NT2/D1 (cell line): Measurements from ENCODE around the gene LRRC9.
"Not testable (repeated sequence)": the region's sequence is repeated elsewhere in the genome, so short reads cannot be mapped to it uniquely, and the experiment has no call there.

ENCODE experiments used
- DNase-seq: peaks from one replicate; pipeline ENCODE4 v3.0.0-alpha.2; 2011; ENCODE audit warnings: low read depth, low spot score
- H3K27me3 ChIP-seq: 2 replicates; pipeline ENCODE4 v1.6.0; 2011; ENCODE audit warnings: mild to moderate bottlenecking; ENCODE audit not compliant: insufficient read length, insufficient read depth
- H3K36me3 ChIP-seq: 2 replicates; pipeline ENCODE4 v1.6.1; 2011; ENCODE audit warnings: mild to moderate bottlenecking, low read length, mixed read lengths; ENCODE audit not compliant: insufficient read depth, insufficient read length
- H3K4me1 ChIP-seq: 2 replicates; pipeline ENCODE4 v1.5.1; 2011; ENCODE audit not compliant: insufficient read depth, insufficient read length
- H3K4me3 ChIP-seq: 2 replicates; pipeline ENCODE4 v1.5.1; 2011; ENCODE audit warnings: low read depth; ENCODE audit not compliant: insufficient read length
- H3K9ac ChIP-seq: 2 replicates; pipeline ENCODE4 v1.6.0; 2011; ENCODE audit warnings: low read depth; ENCODE audit not compliant: insufficient read length
- H3K9me3 ChIP-seq: 2 replicates; pipeline ENCODE4 v1.5.1; 2011; ENCODE audit warnings: mild to moderate bottlenecking, low read length; ENCODE audit not compliant: insufficient read depth
- SUZ12 ChIP-seq: IDR thresholded peaks from 2 replicates; pipeline ENCODE4 v1.6.1; 2011; ENCODE audit not compliant: insufficient read length, insufficient read depth; ENCODE audit errors: extremely low read depth
- YY1 ChIP-seq: IDR thresholded peaks from 2 replicates; pipeline ENCODE4 v1.6.1; 2011; ENCODE audit not compliant: insufficient read length, insufficient read depth
- ZNF274 ChIP-seq: IDR thresholded peaks from 2 replicates; pipeline ENCODE4 v1.6.1; 2011; ENCODE audit warnings: mild to moderate bottlenecking, low read depth, low read length

Gene LRRC9

DNA sequence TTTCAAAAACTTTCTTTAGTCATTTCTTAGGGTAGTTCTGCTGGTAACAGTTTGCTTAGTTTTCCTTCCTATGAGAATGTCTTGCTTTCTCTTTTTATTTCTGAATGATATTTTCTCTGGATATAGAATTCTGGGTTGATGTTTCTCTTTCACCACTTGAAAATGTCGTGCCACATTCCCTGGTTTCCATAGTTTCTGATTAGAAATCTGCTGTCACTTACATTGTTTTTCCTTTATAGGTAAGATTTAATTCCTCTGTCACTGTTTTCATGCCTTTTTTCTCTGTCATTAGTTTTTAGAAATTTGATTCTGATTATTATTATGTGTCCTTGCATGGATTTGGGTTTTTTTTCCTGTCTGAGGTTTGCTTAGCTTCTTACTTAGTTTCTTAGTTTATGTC is 94.5 kb downstream of the LRRC9 start:
- no peak overlapping the region for H3K9ac ChIP-seq
- H3K4me1 ChIP-seq: no peaks in the 10 kb centered on the region
- H3K4me3 ChIP-seq: no peak overlapping the region
- peaks cover 10% of the 10 kb centered on the region; the same call in 1 of the 2 replicates for H3K9me3 ChIP-seq
- no peaks in the 10 kb centered on the region for H3K36me3 ChIP-seq
- no peak for DNase-seq
- no peaks in the 10 kb centered on the region for H3K27me3 ChIP-seq
- no peak for TF ChIP-seq ZNF274
- TF ChIP-seq SUZ12: no peak
- no peak for TF ChIP-seq YY1

DNA sequence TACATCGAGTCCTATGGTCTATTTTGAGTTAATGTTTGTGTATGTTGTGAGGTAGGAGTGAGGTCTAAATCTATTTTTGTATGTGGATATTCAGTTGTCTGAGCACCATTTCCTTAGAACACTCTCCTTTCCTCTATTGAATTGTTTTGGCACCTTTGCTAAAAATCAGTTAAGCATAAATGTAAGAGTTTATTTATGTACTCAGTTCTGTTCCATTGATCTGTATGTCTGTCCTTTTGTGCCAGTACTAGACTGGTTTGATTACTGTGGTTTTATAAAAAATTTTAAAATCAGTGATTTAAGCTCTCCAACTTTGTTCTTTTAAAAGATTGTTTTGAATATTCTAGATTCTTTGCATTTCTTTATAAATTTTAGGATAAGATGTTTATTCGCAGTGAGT is 101.7 kb downstream of the LRRC9 start:
- DNase-seq: no peak

DNA sequence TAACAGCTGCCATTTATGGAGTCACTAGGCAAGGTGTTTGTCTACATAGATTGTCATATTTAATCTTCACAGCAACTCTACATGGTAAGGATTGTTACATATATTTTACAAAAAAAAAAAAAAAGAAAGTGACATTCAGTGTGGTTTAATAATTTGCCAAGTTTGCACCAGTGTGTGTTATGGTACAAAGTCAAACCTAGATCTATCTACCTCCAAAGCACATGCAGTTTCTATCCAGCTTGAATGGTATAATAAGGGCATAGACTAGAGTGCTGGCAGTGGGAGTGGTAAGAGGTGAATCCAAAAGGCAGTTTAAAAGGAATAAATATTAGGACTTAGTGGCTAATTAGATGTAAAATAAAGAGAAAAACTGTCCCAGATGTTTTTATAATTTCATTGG is 105.6 kb downstream of the LRRC9 start:
- TF ChIP-seq ZNF274: no peak
- no peak for TF ChIP-seq YY1
- no peak for TF ChIP-seq SUZ12

More for the DNA sequence above, 101.7 kb downstream of the LRRC9 start:
- Histone ChIP-seq H3K9ac (no peak overlapping the region), H3K4me3 (no peak overlapping the region), H3K27me3 (no peaks in the 10 kb centered on the region), H3K4me1 (no peaks in the 10 kb centered on the region), H3K9me3 (no peaks in the 10 kb centered on the region), H3K36me3 (no peaks in the 10 kb centered on the region)
- TF ChIP-seq SUZ12: no peak

DNA sequence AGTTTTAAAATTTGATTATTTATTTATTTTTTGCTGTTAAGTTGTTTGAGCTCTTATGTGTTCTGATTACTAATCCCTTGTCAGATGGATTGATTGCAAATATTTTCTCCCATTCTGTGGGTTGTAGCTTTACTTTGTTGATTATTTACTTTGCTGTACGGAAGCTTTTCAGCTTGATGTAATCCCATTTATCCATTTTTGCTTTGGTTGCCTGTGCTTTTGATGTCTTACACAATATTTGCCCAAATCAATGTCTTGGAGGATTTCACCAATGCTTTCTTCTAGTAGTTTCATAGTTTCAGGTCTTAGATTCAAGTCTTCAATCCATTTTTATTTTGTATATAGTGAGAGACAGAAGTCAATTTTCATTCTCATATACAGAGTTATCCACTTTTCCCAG is 115.2 kb downstream of the LRRC9 start:
- H3K4me1 ChIP-seq: no peaks in the 10 kb centered on the region
- no peak overlapping the region for H3K4me3 ChIP-seq
- no peak overlapping the region for H3K9ac ChIP-seq
- H3K27me3 ChIP-seq: no peaks in the 10 kb centered on the region
- no peaks in the 10 kb centered on the region for H3K36me3 ChIP-seq
- H3K9me3 ChIP-seq: no peaks in the 10 kb centered on the region
- DNase-seq: no peak
- TF ChIP-seq SUZ12 (no peak), ZNF274 (no peak), YY1 (no peak)

More for the DNA sequence above, 105.6 kb downstream of the LRRC9 start:
- no peak for DNase-seq
- Histone ChIP-seq H3K27me3 (no peaks in the 10 kb centered on the region), H3K9me3 (no peaks in the 10 kb centered on the region), H3K9ac (no peak overlapping the region), H3K36me3 (no peaks in the 10 kb centered on the region), H3K4me3 (no peak overlapping the region), H3K4me1 (no peaks in the 10 kb centered on the region)

DNA sequence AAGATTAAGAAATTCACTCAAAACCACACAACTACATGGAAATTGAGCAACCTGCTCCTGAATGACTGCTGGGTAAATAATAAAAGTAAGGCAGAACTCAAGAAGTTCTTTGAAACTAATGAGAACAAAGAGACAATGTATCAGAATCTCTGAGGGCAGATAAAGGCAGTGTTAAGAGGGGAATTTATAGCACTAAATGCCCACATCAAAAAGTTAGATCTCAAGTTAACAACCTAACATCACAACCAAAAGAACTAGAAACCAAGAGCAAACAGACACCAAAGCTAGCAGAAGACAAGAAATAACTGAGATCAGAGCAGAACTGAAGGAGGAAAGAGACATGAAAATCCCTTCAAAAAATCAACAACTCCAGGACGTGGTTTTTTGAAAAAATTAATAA is 128.0 kb downstream of the LRRC9 start:
- H3K36me3 ChIP-seq, H3K4me3 ChIP-seq, H3K9me3 ChIP-seq, H3K9ac ChIP-seq, DNase-seq, H3K27me3 ChIP-seq, H3K4me1 ChIP-seq: not testable (repeated sequence)

DNA sequence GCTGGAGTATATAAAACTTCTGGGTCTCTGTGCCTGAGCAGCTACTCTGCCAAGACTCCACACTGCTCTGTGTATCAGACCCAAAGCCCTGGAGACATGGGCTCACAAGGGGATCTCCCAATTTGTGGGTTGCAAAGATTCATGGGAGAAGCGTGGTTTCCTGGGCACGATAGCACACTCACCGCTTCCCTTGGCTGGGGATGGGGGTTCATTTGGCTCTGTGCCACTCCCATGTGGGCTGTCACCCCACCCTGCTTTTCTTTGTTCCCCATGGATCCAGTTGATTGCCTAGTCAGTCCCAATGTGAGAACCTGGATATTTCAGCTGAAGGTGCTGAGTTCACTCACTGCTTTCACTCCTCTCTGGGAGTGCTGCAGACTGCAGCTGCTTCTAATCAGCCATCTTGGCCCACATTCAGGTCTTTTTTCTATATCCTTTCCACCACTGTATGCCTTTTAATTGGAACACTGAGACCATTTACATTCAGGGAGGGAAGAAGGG is 131.8 kb downstream of the LRRC9 start:
- Histone ChIP-seq H3K9ac (no peak overlapping the region), H3K27me3 (no peaks in the 10 kb centered on the region), H3K4me3 (no peak overlapping the region), H3K9me3 (no peaks in the 10 kb centered on the region; the same call in 1 of the 2 replicates), H3K4me1 (no peaks in the 10 kb centered on the region), H3K36me3 (no peaks in the 10 kb centered on the region)
- TF ChIP-seq ZNF274: no peak
- no peak for TF ChIP-seq YY1
- no peak for TF ChIP-seq SUZ12
- DNase-seq: no peak

DNA sequence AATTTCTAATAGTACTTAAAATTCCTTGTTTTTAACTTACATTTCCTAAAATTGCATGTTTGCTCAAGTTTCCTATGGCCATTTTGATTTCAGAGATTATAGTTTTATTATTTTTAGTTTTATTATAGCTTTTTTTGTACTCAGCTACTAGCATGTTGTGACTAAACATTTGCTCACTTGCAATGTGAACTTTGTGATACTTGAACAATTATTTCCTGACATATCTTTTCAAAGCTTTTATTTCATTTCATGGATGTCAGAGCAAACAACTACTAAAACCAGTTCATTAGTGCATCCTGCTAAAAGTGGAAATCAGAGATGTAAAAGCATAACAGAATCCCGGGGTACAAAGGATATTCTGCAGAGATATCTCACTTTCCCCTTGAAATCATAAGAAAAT is 138.1 kb downstream of the LRRC9 start:
- no peak for DNase-seq
- Histone ChIP-seq H3K9ac (no peak overlapping the region), H3K4me1 (no peaks in the 10 kb centered on the region), H3K36me3 (no peaks in the 10 kb centered on the region), H3K9me3 (no peaks in the 10 kb centered on the region), H3K4me3 (no peak overlapping the region), H3K27me3 (no peaks in the 10 kb centered on the region)
- TF ChIP-seq SUZ12 (no peak), ZNF274 (no peak), YY1 (no peak)

DNA sequence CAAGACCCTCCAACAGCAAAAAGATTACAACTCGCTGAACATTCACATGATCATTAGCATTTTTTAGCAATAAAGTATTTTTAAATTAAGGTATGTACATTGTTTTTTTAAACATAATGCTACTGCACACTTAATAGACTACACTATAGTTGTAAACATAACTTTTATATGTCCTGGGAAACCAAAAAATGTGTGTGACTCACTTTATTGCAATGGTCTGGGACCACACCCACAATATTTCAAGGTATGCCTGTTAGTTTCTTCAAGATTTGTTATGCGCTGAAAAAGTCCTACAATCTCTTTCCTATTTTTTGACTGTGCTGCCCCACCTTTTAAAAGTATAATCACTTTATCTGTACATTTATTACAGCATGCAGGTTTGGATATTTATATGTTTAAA is 141.4 kb downstream of the LRRC9 start:
- Histone ChIP-seq H3K9ac (no peak overlapping the region), H3K9me3 (no peaks in the 10 kb centered on the region), H3K4me1 (no peaks in the 10 kb centered on the region), H3K36me3 (no peaks in the 10 kb centered on the region), H3K27me3 (no peaks in the 10 kb centered on the region), H3K4me3 (no peak overlapping the region)
- DNase-seq: no peak
- TF ChIP-seq ZNF274 (no peak), SUZ12 (no peak), YY1 (no peak)
